Stimulated activated CD8-positive, alpha-beta memory T cell treated with anti-CD3 and anti-CD28 coated beads, Interleukin-12 subunit alpha, Interleukin-12 subunit beta, amount 100 ng/mL, for 4 hours (primary cell): ENCODE results near the gene SLU7.
"Not testable (repeated sequence)": the region's sequence is repeated elsewhere in the genome, so short reads cannot be mapped to it uniquely, and the experiment has no call there.

ENCODE experiments used
- DNase-seq: peaks from one replicate; pipeline ENCODE4 v3.0.0-alpha.2; 2020; ENCODE audit warnings: low read depth

The SLU7 gene

DNA sequence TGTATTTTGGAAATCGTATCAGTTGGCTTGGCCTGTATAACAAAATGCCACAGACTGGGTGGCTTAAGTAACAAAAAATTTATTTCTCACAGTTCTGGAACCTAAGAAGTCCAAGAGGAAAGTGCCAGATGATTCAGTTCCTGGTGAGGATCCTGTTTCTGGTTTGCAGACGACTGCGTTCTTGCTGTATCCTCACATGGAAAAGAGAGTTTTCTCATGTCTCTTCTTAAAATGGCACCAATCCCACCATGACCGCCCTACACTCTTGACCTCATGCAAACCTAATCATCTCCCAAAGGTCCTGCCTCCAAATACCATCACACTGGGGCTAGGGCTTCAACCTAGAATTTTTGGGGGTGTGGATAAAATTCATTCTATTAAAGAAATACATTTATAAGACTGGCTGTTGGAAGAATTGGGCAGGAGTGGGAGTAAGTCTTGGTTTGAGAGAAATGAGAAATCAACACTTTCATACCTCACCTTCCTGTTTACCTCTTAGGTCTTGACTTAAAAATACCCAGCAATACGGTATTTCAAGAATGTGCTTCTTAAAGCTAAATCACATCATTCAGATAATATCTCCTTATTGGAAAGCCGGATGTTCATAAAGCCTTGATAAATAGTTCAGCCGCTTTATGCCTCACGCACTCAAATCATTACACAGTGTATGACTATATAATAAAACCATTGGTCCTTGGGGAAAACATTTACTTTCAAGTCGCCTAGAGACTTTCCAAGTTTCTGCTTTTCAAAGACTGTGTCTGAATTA lies 31.5 kb upstream of the SLU7 start:
- no peak for DNase-seq

DNA sequence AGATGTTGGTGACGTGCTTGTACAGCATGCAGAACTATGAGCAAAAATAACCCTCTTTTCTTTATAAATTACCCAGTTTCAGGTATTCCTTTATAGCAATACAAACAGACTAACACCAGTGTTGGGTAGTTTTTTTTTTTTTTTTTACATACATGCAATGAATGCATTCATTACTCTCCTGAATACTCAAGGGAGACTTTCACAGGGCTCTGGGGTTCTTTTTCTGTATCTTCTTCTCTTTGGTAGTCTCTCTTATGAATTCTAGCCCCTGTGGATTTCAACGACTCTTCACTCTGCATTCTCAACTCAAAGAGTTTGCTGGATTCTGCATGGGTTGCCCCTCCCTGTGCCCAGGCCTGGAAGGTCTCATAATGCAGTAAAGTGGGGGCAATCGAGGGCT lies 30.6 kb upstream of the SLU7 start:
- DNase-seq = no peak

DNA sequence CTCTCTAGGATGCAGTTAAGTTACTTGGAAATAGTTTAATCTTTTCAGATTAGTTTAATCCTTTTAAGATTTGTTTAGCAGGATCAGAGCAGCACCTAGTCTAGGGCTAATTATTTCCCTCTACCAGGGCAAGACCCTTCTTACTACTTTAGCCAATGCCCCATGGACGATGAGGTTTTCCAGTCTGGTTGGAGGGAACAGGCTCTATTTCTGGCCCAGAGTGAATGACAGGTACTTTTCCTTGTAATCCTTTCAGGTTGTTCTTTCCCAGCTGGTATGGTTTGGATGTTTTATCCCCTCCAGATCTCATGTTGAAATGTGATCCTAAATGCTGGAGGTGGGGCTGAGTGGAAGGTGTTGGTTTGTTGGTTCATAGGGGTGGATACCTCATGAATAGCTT lies 30.0 kb upstream of the SLU7 start:
- no peak for DNase-seq

DNA sequence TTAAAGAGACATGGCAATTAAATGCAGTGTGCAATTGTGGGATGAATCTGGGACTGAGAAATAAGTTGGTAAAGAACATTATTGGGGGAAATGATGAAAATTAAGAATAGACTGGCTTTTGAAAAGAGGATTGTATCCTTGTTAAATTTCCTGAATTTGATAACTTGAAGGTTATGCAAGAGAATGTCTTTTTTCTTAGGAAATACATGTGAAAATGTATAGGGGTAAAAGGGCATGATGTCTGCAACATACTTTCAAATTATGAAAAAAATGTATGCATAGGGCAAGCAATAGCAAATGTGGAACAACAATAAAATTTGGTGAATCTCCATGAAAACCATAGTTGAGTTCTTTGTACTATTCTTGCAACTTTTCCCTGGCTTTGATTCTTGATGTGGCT lies 26.9 kb upstream of the SLU7 start:
- DNase-seq = no peak

DNA sequence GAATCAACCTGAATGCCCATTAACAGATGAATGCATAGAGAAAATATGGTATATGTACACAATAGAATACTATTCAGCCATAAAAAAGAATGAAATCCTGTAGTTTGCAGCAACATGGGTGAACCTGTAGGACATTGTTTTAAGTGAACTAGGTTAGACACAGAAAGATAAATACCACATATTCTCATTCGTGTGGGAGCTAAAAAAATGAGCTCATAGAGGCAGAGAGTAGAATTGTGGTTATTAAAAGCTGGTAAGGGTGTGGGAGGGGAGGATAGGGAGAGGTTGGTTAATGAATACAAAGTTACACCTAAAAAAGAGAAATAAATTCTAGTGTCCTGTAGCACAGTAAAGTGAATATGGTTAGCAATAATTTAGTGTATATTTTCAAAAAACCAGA lies 26.3 kb upstream of the SLU7 start:
- DNase-seq = no peak

DNA sequence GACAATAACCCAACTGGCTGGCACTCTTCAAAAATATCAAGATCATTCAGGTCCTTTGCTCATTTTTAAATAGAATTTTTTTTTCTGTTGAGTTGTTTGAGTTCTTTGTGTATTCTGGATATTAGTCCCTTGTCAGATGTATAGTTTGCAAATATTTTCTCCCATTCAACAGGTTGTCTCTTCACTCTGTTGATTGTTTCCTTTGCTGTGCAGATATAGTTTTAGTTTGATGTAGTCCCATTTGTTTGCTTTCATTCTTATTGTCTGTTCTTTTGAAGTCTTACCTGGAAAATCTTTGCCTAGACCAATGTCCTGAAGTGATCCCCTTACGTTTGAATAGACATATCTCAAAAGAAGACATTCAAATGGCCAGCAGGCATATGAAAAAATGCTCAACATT lies 25.5 kb upstream of the SLU7 start:
- DNase-seq = no peak

DNA sequence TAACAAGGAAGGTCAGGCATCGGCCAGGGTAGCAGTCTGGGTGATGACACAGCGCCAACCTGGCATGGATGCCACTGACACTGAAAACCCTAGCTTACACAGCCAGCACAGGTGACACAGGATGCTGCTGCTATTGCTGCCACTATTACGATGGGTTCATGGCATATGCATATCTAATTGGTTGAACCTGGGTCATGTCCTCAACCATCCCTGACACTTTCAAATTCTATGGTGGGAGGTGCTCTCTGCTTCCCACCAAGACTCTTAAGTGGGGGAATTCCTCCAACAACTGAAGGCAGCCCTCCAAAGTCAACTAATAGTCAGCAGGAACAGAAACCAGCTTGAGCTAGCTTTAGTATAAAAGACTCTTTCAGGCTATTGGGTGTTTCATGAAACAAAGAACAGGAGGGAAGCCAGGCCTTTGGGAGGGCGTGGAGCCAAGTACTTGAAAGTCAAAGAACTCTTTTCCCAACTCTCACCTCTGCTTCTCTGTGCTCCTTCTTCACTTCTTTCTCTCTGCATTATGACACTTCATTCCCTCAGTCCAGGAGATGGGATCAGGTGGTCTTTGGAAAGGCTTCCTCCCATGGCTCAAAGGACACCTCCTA lies 24.0 kb upstream of the SLU7 start:
- DNase-seq = no peak

DNA sequence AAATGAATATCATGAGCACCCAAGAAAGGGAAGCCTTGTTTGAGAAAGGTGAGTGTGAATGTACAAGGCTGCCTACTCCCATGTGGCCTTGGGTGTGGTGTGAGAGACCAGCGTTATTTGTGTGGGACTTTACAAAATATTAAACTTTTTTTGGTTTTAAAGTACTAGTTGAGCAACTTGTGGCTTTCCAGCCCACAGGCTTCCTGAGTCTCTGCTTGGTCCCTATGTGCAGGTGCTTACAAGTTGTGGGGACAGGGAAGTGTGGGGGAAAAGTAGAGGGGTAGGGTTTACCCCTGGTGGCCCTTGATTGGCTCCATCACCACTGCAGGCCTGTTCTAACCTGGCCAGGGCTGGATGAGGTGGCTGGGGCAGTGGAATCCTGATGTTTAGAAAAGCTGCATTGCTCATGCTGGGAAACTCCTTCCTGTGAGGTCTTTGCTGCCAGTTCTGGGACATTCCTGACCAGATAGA lies 22.5 kb upstream of the SLU7 start:
- DNase-seq = no peak

DNA sequence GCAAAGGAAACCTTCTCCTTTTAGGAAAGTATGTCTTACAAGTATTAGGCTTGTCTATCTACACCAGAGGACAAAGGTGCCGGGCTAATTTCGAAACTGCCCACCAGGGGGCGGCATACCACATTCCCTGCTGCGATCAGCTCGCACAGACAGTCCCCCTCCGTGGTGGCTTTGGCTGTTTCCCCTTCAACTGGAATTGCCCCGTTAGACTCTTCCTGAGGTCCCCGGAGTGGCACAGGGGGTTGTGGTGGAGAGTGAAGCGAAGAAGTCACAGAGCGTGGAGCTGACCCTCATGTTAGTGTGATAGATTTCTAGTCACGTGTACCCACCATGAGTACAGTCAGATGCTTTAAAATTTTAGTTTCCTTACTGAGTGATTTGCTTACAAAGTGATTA lies 20.3 kb upstream of the SLU7 start:
- DNase-seq = peak; percentile 82

DNA sequence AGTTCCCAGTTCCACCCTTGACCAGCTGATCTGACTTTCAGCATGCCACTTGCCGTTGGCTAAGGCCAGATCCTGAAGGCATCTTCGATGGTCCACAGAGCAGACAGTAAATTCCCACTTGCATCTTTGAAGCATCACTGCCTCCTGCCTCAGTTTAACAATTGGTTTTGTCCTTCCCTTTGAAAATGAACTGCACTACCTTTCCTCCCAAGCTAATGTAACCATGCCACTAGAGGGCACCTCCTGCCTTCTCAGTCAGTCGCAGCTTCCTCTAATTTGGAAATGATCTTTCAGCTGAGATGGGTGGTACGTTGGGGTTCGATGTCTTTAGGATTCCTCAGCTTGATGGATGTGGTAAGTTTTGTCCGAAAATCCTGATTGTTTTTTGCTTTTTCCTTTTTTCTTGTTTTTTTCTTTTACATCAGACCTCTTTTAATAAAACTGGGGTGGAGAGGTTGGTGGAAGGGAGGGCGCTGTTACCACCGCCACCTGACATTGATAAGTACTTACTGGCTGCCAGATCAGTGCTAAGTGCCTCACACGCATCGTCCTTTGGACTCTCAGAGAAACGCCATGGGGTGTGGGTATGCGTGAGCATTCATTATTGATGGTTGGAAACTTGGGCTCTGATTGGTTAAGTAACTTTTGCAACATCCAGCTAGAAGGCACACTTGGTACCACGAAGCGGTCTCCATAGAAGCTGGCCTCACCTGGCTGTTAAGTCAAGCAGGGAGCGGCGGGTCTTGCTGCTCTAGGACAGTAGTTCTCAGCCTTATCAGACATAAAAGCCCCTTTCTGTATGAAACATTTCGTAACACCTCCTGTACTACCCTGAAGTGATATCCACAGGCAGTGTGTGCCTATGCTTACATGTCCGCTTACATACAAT lies 19.7 kb upstream of the SLU7 start:
- peak; percentile 26 for DNase-seq

DNA sequence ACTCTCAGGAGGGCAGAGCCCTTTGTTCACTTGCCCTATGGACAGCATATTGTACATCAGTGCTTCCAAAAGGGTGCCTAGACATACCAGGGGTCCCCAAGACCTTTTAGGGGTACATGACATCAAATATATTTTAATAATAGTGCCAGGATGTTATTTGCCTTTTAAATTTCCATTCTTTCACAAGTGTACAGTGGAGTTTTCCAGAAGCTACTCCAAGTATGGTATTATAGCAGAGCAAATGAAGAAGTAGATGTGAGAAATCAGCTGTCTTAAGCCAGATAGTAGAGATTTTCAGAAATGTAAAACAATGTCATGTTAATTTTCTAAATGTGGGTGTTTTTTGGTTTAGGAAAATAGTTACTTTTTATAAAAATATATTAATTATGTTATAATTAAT lies 18.4 kb upstream of the SLU7 start:
- DNase-seq = no peak

DNA sequence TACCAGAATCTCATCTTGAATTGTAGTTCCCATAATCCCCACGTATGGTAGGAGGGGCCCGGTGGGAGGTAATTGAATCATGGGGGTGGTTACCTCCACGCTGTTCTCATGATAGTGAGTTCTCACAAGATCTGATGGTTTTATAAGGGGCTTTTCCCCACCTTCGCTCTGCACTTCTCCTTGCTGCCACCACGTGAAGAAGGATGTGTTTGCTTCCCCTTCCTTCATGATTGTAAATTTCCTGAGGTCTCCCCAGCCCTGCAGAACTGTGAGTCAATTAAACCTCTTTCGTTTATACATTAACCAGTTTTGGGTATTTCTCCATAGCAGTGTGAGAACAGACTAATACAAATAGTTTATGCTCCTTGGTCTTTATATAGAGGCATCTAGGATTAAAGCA lies 17.8 kb upstream of the SLU7 start:
- not testable (repeated sequence) for DNase-seq

DNA sequence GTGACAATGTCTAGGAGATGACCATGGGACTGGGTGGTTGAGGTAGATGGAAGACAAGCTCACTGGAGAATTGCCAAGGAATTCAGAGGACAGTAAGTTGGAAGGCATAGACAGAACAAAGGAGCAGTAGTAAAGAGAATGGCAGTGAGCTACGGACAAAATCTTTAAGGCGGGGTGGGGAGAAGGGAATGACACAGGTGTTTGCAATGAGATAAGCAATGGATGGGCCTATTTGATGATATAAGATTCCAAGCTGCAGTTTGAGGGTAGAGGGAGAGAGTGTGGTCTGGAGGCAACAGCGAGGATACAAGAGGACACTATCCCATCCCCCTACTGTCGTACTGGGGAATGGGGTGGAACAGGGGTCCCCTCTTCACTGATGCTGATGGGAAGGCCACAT lies 17.1 kb upstream of the SLU7 start:
- DNase-seq = no peak

DNA sequence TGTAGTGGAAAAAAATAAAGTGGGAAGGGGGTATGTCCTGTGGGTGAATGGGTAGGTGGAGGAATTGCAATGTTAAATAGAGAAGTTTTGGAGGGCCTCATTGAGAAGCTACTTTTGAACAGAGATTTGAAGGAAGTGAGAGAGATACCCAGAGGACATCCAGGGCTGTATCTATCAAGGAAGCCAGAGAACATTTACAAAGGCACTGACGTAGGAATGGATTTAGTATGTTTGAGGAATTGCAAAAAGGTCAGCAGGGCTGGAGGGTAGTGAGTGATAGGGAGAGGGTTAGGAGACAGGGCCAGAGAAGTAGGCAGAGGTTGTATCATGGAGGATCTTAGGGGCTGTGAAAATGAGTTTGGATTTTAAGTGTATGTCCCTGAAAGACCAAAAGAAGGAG lies 16.7 kb upstream of the SLU7 start:
- no peak for DNase-seq

DNA sequence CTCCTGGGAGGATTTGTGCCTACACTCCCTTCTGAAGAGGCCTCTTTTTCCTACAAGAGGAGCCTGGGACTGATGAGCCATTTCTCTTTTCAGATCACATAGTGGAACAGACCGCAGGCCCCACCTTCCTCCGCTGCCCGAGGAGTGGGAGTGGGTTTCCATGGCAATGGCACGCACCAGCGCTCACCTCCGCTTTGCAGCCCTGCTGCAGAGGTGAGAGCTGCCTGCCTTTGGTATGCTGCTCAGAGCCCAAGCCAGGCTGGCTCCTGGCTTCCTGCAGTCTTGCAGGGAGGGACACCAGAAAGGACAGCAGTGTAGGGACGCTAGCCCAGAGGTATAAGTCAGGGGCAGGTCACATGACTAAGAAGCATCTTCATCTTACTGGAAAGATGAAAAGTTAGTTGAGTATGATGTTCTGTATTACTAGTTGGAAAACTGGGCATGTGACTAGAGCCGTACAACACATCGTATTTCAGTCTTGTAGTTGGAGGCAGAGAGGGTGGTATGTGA lies 15.2 kb upstream of the SLU7 start:
- no peak for DNase-seq

DNA sequence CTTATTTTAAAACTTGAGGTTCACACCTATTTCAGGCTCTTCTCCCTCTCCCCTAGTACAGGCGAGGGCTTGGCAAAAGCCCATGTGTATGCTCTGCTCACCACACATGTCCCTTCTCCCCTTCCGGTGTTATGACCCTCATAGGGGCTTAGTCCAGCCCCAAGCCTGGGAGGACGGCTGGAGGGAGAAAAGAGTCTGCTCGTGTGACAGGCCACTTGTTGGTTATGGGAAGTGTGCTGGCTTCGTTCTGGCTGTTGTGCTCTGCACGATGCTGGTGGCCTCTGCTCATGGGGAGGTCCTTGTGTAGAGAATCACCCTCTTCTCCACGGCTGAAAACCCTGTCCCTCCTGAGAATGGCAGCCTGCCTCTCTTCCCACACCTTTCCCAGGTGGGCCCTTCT lies 13.9 kb upstream of the SLU7 start:
- DNase-seq = no peak

DNA sequence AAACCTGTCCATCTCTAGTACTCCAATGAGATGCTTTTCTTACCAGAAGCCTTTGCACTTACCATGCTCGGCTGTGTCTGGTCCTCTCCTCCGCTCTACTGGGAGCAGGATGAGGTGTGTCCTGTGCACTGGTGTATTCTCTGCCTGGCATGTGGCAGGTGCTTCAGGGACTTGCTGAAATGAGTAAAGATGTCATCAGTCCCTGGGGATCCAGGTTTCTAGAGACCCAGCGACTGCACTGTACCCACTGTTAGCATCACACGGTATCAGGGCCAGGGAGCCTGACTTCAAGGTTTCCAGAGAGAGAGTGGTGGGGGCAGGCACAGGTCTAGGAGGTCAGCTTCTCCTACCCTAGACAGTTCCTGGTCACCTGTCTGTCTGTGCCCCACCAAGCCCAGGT lies 13.3 kb upstream of the SLU7 start:
- no peak for DNase-seq

DNA sequence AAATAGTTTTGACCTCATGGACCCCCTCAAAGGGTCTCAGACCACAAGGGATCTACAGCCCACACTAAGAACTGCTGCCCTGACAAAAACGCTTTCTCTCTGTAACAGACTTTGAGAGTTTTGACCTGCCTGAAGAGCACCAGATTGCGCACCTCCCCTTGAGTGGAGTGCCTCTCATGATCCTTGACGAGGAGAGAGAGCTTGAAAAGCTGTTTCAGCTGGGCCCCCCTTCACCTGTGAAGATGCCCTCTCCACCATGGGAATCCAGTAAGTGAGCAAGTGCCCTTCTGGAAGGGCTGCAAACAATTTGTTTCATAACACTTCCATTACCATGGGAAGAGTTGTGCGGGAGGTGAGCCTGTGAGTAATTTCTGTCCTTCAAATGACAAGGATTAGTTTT lies 8.7 kb upstream of the SLU7 start:
- no peak for DNase-seq

DNA sequence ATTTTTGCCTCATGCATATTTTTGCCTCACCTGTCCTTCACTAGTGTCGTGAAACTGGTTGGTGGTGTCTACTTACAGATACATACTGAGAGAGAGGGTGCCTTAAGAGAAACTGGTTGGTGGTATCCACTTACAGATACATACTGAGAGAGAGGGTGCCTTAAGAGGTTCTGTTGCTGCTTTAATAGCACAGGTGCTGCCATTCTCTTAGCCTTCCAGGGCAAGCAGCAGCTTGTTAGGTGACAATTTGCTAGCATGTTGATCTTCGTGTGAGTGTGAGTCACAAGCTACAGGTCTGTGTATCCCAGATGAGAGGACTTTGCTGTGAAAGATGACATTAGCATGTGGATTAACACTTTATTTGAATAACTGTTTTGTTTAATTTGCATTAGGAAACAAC lies 4.2 kb upstream of the SLU7 start:
- DNase-seq = no peak

DNA sequence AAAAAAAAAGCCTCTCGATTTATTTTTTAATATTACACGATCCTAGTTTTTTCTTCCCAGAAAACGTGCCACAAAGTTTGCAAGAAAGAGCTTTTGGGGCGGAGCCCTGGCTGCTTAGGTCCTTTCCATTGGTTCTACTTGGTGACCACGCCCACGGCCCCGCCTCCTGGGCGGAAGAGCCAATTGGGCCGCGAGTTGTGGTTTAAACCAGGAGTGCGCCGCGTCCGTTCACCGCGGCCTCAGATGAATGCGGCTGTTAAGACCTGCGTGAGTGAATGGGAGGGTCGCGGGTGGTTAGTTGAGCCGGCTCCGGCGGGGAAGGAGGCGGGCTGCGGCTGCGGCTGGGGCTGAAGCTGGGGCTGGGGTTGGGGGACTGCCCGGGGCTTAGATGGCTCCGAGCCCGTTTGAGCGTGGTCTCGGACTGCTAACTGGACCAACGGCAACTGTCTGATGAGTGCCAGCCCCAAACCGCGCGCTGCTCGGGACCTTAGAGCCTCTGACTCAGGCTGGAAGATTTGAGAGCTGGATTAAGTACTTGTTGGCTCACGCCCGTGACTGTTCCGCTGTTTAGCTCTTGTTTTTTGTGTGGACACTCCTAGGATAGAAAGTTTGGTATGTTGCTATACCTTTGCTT lies 2.9 kb upstream of the SLU7 start, which contains the start of gene PTTG1:
PTTG1 (plus strand) TSS at position 231 of the 634 bp plus-strand sequence. CDS start 458 bp downstream, outside the sequence.
- DNase-seq = peak; percentile 77

DNA sequence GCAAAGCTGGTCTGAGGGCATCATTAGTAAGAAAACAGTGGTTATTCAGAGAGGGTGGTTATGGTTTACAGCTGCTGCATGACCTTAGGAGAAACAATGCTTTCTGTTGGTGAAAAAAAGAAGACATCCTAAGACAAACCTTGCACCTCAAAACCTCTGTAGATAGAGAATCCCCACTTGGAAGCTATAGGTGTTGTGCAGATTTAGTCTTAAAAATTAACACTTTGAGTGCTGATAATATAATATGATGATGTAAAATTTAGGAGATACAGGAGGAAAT lies 1.4 kb upstream of the SLU7 start:
- no peak for DNase-seq
